Measurements from ENCODE around the gene CEACAM7.
"Not testable (repeated sequence)": the region's sequence is repeated elsewhere in the genome, so short reads cannot be mapped to it uniquely, and the experiment has no call there.

The CEACAM7 gene

DNA sequence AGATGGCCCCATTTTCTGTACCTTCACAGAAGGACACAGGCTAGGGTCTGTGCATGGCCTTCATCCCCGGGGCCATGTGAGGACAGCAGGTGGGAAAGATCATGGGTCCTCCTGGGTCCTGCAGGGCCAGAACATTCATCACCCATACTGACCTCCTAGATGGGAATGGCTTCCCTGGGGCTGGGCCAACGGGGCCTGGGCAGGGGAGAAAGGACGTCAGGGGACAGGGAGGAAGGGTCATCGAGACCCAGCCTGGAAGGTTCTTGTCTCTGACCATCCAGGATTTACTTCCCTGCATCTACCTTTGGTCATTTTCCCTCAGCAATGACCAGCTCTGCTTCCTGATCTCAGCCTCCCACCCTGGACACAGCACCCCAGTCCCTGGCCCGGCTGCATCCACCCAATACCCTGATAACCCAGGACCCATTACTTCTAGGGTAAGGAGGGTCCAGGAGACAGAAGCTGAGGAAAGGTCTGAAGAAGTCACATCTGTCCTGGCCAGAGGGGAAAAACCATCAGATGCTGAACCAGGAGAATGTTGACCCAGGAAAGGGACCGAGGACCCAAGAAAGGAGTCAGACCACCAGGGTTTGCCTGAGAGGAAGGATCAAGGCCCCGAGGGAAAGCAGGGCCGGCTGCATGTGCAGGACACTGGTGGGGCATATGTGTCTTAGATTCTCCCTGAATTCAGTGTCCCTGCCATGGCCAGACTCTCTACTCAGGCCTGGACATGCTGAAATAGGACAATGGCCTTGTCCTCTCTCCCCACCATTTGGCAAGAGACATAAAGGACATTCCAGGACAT is 7.0 kb upstream of the CEACAM7 start:
- H3K4me1 ChIP-seq (ENCODE audit: insufficient read depth, low read length), result no peaks in the 10 kb centered on the region
- H3K9me3 ChIP-seq (ENCODE audit: control insufficient read depth, insufficient read depth, low read length), result no peaks in the 10 kb centered on the region
- H3K36me3 ChIP-seq (ENCODE audit: insufficient read depth, low read length), result no peaks in the 10 kb centered on the region
- H3K9ac ChIP-seq (ENCODE audit: low read depth, low read length), result no peak overlapping the region

GRCh38 chr19:41694196-41694595 is 6.1 kb upstream of the CEACAM7 start:
- Histone ChIP-seq H3K36me3 (ENCODE audit: insufficient read depth, low read length) (no peaks in the 10 kb centered on the region), H3K4me1 (ENCODE audit: insufficient read depth, low read length) (no peaks in the 10 kb centered on the region), H3K9ac (ENCODE audit: low read depth, low read length) (no peak overlapping the region), H3K9me3 (ENCODE audit: control insufficient read depth, insufficient read depth, low read length) (no peaks in the 10 kb centered on the region)

DNA sequence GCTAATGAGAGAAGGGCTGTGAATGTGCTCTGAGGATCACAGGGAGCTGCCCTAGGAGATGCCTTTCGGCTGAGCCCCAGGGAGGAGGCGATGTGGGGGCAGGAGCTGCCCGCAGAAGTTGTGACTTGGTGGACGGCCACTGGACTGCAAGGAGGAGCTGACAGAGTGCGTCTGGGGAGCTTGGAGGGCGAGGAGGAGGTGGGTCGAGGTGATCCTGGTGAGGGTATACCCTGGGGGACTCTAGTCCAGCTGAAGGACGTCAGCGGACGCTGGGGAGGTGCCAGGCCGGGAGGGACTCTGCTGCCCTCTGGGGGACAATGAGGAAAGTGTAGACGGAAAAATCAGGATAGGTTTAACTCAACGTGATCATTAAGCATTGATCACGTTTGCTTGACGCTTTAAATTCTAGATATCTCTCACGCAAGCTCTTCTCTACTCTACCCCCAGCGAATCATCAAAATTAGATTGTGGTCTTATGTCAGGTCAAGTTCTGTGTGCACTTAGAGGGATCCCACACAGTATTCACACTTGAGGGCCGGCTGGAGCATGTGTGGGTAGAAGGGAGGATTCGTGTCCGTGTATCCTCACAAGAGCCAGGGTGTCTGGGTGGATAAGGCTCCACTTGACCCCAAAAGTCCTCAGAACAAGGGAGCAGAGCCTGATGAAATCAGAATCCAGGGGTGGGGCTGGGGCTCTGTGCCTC is 3.3 kb upstream of the CEACAM7 start:
- H3K4me1 ChIP-seq (ENCODE audit: insufficient read depth, low read length), result no peaks in the 10 kb centered on the region
- H3K36me3 ChIP-seq (ENCODE audit: insufficient read depth, low read length), result no peaks in the 10 kb centered on the region
- no peaks in the 10 kb centered on the region for H3K9me3 ChIP-seq (ENCODE audit: control insufficient read depth, insufficient read depth, low read length)
- H3K9ac ChIP-seq (ENCODE audit: low read depth, low read length), result no peak overlapping the region

- Histone ChIP-seq H3K36me3 (ENCODE audit: insufficient read depth, low read length) (no peaks in the 10 kb centered on the region), H3K9me3 (ENCODE audit: control insufficient read depth, insufficient read depth, low read length) (no peaks in the 10 kb centered on the region)
Measured at GRCh38 chr19:41690801-41691065, 2.7 kb upstream of the CEACAM7 start.

GRCh38 chr19:41689993-41690800 is 2.1 kb upstream of the CEACAM7 start:
- no peak overlapping the region for H3K9ac ChIP-seq (ENCODE audit: low read depth, low read length)
- no peaks in the 10 kb centered on the region for H3K9me3 ChIP-seq (ENCODE audit: control insufficient read depth, insufficient read depth, low read length)
- H3K4me1 ChIP-seq (ENCODE audit: insufficient read depth, low read length), result no peaks in the 10 kb centered on the region
- no peaks in the 10 kb centered on the region for H3K36me3 ChIP-seq (ENCODE audit: insufficient read depth, low read length)

More at GRCh38 chr19:41690801-41691065, 2.7 kb upstream of the CEACAM7 start:
- Histone ChIP-seq H3K4me1 (ENCODE audit: insufficient read depth, low read length) (no peaks in the 10 kb centered on the region), H3K9ac (ENCODE audit: low read depth, low read length) (no peak overlapping the region)

DNA sequence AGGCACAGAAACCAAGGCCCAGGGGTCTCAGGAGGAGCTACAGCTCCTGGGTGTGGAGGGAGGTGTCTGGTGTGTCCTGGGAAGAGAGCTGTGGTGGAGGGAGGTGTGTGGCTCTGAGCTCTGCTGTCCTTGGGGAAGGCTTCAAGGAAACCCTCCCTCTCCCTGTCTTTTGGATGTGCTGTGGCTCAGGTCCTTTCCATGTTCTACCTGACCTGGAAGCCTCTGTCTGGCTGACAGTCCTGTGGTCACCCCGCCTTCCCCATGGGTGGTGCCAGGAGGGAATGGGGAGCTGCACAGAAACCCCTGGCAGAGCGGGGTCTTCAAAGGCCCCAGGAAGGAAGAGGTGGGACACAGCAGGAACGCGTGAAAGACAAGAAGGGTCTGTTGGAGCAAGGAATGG is 617 bp upstream of the CEACAM7 start:
- Histone ChIP-seq H3K4me1 (ENCODE audit: insufficient read depth, low read length) (no peaks in the 10 kb centered on the region), H3K9me3 (ENCODE audit: control insufficient read depth, insufficient read depth, low read length) (no peaks in the 10 kb centered on the region), H3K9ac (ENCODE audit: low read depth, low read length) (no peak overlapping the region), H3K36me3 (ENCODE audit: insufficient read depth, low read length) (no peaks in the 10 kb centered on the region)

DNA sequence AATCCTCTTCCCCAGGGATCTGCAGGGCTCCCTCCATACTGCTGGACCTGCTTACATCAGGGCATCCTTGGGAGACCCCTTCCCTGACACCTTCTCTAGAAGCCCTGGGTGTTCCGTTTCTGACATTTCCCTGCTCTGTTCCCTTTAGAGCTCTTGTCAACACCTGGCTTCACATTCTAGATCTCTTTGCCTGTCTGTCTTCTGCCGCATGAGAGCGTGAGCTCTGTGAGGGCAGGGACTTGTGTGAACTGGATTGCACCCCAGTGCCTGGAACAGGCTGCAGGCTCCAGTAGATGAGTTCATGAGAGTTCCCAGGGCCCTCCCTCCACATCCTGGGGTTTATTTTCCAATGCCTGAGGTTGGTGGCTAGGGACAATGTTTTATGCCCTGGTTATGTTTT is 651 bp downstream of the CEACAM7 start:
- H3K4me1 ChIP-seq (ENCODE audit: insufficient read depth, low read length), result no peaks in the 10 kb centered on the region
- H3K9me3 ChIP-seq (ENCODE audit: control insufficient read depth, insufficient read depth, low read length), result no peaks in the 10 kb centered on the region
- H3K9ac ChIP-seq (ENCODE audit: low read depth, low read length), result no peak overlapping the region
- no peaks in the 10 kb centered on the region for H3K36me3 ChIP-seq (ENCODE audit: insufficient read depth, low read length)

DNA sequence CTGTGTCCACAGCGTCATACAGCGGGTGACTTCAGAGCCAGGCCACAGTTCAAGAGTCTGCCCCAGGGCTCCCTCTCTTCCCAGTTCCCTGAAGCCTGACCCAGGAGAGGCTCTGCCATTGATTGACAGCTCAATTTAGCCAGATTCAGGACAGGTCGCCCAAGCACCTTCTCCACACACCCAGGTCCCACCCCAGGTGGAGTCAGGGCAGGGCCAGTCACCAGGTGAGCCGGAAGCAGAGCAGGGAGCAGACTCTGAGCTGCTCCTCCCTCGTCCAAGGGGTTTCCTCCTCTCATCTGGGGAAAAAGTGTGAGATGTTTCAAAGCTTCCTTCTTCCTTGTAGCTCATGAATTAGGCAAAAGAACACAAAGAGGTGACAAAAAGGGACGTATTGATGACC is 5.6 kb downstream of the CEACAM7 start:
- no peaks in the 10 kb centered on the region for H3K4me1 ChIP-seq (ENCODE audit: insufficient read depth, low read length)
- no peaks in the 10 kb centered on the region for H3K9me3 ChIP-seq (ENCODE audit: control insufficient read depth, insufficient read depth, low read length)
- no peak overlapping the region for H3K9ac ChIP-seq (ENCODE audit: low read depth, low read length)
- no peaks in the 10 kb centered on the region for H3K36me3 ChIP-seq (ENCODE audit: insufficient read depth, low read length)

DNA sequence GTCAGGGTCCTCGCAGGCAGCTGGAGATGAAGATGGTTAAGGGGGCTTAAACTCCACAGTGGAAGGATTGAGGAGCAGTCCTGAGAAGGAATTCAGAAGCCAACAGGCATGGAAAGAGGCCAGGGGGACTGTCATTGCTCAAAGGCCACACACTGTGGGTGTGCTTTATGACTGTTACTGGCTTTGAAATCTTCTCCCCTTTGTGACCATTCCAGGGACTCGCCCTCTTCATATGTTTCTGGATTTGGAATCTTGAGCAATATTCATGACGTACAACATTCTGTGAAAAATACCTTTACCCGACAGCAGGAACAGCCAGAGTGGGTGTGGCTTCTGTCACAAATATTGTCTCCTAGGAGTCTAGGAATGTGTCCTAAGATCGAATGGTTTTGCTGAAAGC is 16.6 kb downstream of the CEACAM7 start:
- Histone ChIP-seq H3K9me3 (ENCODE audit: control insufficient read depth, insufficient read depth, low read length) (no peaks in the 10 kb centered on the region), H3K36me3 (ENCODE audit: insufficient read depth, low read length) (no peaks in the 10 kb centered on the region), H3K9ac (ENCODE audit: low read depth, low read length) (no peak overlapping the region), H3K4me1 (ENCODE audit: insufficient read depth, low read length) (no peaks in the 10 kb centered on the region)

- H3K9ac ChIP-seq (ENCODE audit: low read depth, low read length), result no peak overlapping the region
- H3K4me1 ChIP-seq (ENCODE audit: insufficient read depth, low read length), result no peaks in the 10 kb centered on the region
- no peaks in the 10 kb centered on the region for H3K9me3 ChIP-seq (ENCODE audit: control insufficient read depth, insufficient read depth, low read length)
- H3K36me3 ChIP-seq (ENCODE audit: insufficient read depth, low read length), result no peaks in the 10 kb centered on the region
Measured at GRCh38 chr19:41670755-41671154, 17.3 kb downstream of the CEACAM7 start.

DNA sequence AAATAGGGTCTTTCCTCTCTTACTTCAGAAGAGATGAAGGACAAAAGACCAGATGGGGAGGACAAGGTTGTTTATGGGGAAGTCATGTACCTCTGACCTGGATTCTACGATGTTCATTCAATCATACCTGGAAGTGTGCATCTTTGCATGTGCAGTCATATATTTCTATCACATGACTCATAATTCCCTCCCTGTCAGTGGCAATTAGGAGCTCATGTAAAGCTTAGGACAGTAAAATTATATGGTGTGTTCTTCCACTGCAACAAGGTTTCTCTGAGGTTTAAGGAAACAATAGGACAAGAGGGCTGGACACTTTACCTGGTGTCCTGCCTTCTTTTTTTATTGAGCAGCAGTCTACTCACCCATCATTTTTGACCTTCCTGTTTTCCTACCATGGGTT is 19.8 kb downstream of the CEACAM7 start:
- H3K36me3 ChIP-seq (ENCODE audit: insufficient read depth, low read length), result no peaks in the 10 kb centered on the region
- H3K9ac ChIP-seq (ENCODE audit: low read depth, low read length), result no peak overlapping the region
- no peaks in the 10 kb centered on the region for H3K4me1 ChIP-seq (ENCODE audit: insufficient read depth, low read length)
- H3K9me3 ChIP-seq (ENCODE audit: control insufficient read depth, insufficient read depth, low read length), result no peaks in the 10 kb centered on the region

DNA sequence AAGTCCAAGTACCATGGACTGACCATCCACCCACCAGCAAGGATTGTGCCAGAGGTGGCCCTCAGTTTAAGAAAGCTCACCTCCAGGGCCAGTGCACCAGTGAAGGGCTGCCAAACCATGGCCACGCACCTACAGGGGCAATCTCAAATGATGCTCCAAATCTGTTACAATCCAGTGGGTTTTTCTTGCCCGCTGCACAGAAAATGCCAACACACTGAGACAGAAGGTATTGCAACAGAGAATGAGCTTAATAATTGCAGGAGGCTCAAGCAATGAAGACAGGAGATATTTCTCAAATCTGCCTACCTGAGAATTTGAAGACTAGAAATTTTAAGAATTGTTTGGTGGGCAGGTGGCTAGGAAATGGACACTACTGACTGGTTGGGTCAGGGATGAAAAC is 22.0 kb downstream of the CEACAM7 start:
- H3K9me3 ChIP-seq (ENCODE audit: control insufficient read depth, insufficient read depth, low read length), result no peaks in the 10 kb centered on the region
- no peak overlapping the region for H3K9ac ChIP-seq (ENCODE audit: low read depth, low read length)
- H3K36me3 ChIP-seq (ENCODE audit: insufficient read depth, low read length), result no peaks in the 10 kb centered on the region
- no peaks in the 10 kb centered on the region for H3K4me1 ChIP-seq (ENCODE audit: insufficient read depth, low read length)

GRCh38 chr19:41657157-41657556 is 30.9 kb downstream of the CEACAM7 start:
- Histone ChIP-seq H3K4me1 (ENCODE audit: insufficient read depth, low read length) (0 out of 2 replicates have a peak, but pooled peaks cover 5% of the 10 kb centered on the region), H3K9ac (ENCODE audit: low read depth, low read length) (no peak overlapping the region), H3K9me3 (ENCODE audit: control insufficient read depth, insufficient read depth, low read length) (no peaks in the 10 kb centered on the region), H3K36me3 (ENCODE audit: insufficient read depth, low read length) (no peaks in the 10 kb centered on the region)

- not testable (repeated sequence) for H3K9me3 ChIP-seq (ENCODE audit: control insufficient read depth, insufficient read depth, low read length); H3K4me1 ChIP-seq (ENCODE audit: insufficient read depth, low read length); H3K9ac ChIP-seq (ENCODE audit: low read depth, low read length); H3K36me3 ChIP-seq (ENCODE audit: insufficient read depth, low read length)
Measured at GRCh38 chr19:41656756-41657155, 31.3 kb downstream of the CEACAM7 start.

DNA sequence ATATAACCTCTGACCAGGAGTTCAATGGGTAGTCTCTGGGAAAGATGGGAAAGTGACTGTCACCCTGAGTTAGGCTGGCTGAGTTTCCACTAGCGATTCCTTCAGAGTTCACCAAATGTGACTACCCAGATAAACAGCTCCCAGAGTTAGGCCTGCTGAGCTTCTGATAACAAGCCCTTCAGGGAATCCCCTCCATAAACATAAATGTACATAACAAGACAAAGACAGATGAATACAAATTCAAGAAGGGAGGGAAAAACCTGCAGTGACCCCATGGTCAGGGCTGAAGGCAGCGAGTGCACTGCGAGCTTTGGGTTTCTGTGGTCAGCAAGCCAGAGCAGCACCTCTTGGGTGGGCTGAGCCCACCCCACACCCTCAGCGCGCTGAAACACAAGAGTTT is 35.8 kb downstream of the CEACAM7 start:
- H3K36me3 ChIP-seq (ENCODE audit: insufficient read depth, low read length), result no peaks in the 10 kb centered on the region
- H3K9me3 ChIP-seq (ENCODE audit: control insufficient read depth, insufficient read depth, low read length), result no peaks in the 10 kb centered on the region
- H3K4me1 ChIP-seq (ENCODE audit: insufficient read depth, low read length), result 0 out of 2 replicates have a peak, but pooled peaks cover 9% of the 10 kb centered on the region
- no peak overlapping the region for H3K9ac ChIP-seq (ENCODE audit: low read depth, low read length)

Measured in ES-I3 (cell line).